OCI-LY7 (cell line): ENCODE measurements around the gene GLIPR1L1.

Experiments used
- EZH2phosphoT487 ChIP-seq: fragments of 200-600 bp; sonication (generic); IDR thresholded peaks from 2 replicates; pipeline ENCODE4 v1.6.1; 2018; ENCODE audit warnings: low read depth, borderline replicate concordance, mild to moderate bottlenecking, mixed run types, antibody characterized with exemption, low read length, moderate library complexity, mixed read lengths
- TF ChIP-seq, protein P1 (sequence below): fragments of 200-600 bp; sonication (generic); conservative IDR thresholded peaks from 2 replicates; pipeline ENCODE4 v1.5.1; 2014; ENCODE audit warnings: mild to moderate bottlenecking, antibody characterized with exemption, low read length, moderate library complexity, mixed read lengths

- TF ChIP-seq, protein P1, sequence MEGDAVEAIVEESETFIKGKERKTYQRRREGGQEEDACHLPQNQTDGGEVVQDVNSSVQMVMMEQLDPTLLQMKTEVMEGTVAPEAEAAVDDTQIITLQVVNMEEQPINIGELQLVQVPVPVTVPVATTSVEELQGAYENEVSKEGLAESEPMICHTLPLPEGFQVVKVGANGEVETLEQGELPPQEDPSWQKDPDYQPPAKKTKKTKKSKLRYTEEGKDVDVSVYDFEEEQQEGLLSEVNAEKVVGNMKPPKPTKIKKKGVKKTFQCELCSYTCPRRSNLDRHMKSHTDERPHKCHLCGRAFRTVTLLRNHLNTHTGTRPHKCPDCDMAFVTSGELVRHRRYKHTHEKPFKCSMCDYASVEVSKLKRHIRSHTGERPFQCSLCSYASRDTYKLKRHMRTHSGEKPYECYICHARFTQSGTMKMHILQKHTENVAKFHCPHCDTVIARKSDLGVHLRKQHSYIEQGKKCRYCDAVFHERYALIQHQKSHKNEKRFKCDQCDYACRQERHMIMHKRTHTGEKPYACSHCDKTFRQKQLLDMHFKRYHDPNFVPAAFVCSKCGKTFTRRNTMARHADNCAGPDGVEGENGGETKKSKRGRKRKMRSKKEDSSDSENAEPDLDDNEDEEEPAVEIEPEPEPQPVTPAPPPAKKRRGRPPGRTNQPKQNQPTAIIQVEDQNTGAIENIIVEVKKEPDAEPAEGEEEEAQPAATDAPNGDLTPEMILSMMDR, result no peak
- TF ChIP-seq EZH2phosphoT487, result no peak
Measured at GRCh38 chr12:75350413-75350812, 15.9 kb downstream of the GLIPR1L1 start.
